G401.6 (cell line): ENCODE data around the gene IFT88.
"Not testable (repeated sequence)": the region's sequence is repeated elsewhere in the genome, so short reads cannot be mapped to it uniquely, and the experiment has no call there.

Experiments
- FAIRE-seq: peaks from 2 replicates; lab custom pipeline; 2012; peaks lifted over from hg19 to GRCh38; lab: Jason Lieb, UNC

Gene IFT88

GRCh38 chr13:20636079-20636478 is 69.1 kb downstream of the IFT88 start:
- FAIRE-seq, result no peak

GRCh38 chr13:20637811-20638210 is 70.9 kb downstream of the IFT88 start:
- FAIRE-seq, result no peak

GRCh38 chr13:20647758-20648157 is 80.8 kb downstream of the IFT88 start:
- FAIRE-seq, result no peak

- FAIRE-seq, result no peak
Observed at GRCh38 chr13:20652946-20653345, 86.0 kb downstream of the IFT88 start.

- FAIRE-seq, result no peak
Observed at GRCh38 chr13:20654156-20654555, 87.2 kb downstream of the IFT88 start.

GRCh38 chr13:20658451-20659040 is 91.6 kb downstream of the IFT88 start:
- FAIRE-seq, result no peak

- no peak for FAIRE-seq
Observed at GRCh38 chr13:20664351-20664750, 97.4 kb downstream of the IFT88 start.

GRCh38 chr13:20666948-20667347 is 100.0 kb downstream of the IFT88 start:
- FAIRE-seq, result no peak

- no peak for FAIRE-seq
Observed at GRCh38 chr13:20667857-20668437, 101.0 kb downstream of the IFT88 start.

GRCh38 chr13:20669162-20669561 is 102.2 kb downstream of the IFT88 start:
- no peak for FAIRE-seq

- FAIRE-seq, result no peak
Observed at GRCh38 chr13:20671789-20672188, 104.8 kb downstream of the IFT88 start.

GRCh38 chr13:20672772-20673171 is 105.8 kb downstream of the IFT88 start:
- no peak for FAIRE-seq

GRCh38 chr13:20673715-20674114 is 106.8 kb downstream of the IFT88 start:
- FAIRE-seq, result no peak

GRCh38 chr13:20676213-20676612 is 109.3 kb downstream of the IFT88 start:
- FAIRE-seq, result no peak

- not testable (repeated sequence) for FAIRE-seq
Observed at GRCh38 chr13:20678606-20679005, 111.6 kb downstream of the IFT88 start.

- no peak for FAIRE-seq
Observed at GRCh38 chr13:20679879-20680278, 112.9 kb downstream of the IFT88 start.

- FAIRE-seq, result no peak
Observed at GRCh38 chr13:20680416-20681080, 113.6 kb downstream of the IFT88 start.

GRCh38 chr13:20681481-20681880 is 114.5 kb downstream of the IFT88 start:
- FAIRE-seq, result not testable (repeated sequence)

- FAIRE-seq, result no peak
Observed at GRCh38 chr13:20682061-20682460, 115.1 kb downstream of the IFT88 start.

- no peak for FAIRE-seq
Observed at GRCh38 chr13:20684041-20684440, 117.1 kb downstream of the IFT88 start.

GRCh38 chr13:20684546-20684945 is 117.6 kb downstream of the IFT88 start:
- FAIRE-seq, result no peak

- no peak for FAIRE-seq
Observed at GRCh38 chr13:20685092-20685491, 118.1 kb downstream of the IFT88 start.

GRCh38 chr13:20686167-20686566 is 119.2 kb downstream of the IFT88 start:
- FAIRE-seq, result no peak
